ENCODE measurements around the gene KCNC1. TPM values are rescaled to one million over a fixed set of nuclear protein-coding genes. Genes with fewer than 3 reads are reported as not detected.

Gene KCNC1
- total RNA-seq, 4 donors from 2014 or later: not detected

- no peak for DNase-seq (ENCODE audit: low spot score in 2 of 2)
- H3K27ac ChIP-seq: no peak overlapping the region
- TF ChIP-seq POLR2A (IDR thresholded peaks at IDR 0.05) (no peak), EP300 (IDR thresholded peaks at IDR 0.05) (no peak), POLR2AphosphoS5 (IDR thresholded peaks at IDR 0.05) (no peak)
- TF ChIP-seq, protein P1, sequence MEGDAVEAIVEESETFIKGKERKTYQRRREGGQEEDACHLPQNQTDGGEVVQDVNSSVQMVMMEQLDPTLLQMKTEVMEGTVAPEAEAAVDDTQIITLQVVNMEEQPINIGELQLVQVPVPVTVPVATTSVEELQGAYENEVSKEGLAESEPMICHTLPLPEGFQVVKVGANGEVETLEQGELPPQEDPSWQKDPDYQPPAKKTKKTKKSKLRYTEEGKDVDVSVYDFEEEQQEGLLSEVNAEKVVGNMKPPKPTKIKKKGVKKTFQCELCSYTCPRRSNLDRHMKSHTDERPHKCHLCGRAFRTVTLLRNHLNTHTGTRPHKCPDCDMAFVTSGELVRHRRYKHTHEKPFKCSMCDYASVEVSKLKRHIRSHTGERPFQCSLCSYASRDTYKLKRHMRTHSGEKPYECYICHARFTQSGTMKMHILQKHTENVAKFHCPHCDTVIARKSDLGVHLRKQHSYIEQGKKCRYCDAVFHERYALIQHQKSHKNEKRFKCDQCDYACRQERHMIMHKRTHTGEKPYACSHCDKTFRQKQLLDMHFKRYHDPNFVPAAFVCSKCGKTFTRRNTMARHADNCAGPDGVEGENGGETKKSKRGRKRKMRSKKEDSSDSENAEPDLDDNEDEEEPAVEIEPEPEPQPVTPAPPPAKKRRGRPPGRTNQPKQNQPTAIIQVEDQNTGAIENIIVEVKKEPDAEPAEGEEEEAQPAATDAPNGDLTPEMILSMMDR (IDR thresholded peaks at IDR 0.05): no peak
- 79% methylated on average over 10 of the region's 10 CpGs for WGBS
- H3K4me3 ChIP-seq: no peak overlapping the region
- peaks cover 28% of the 10 kb centered on the region for H3K4me1 ChIP-seq
- H3K27me3 ChIP-seq: peaks cover 71% of the 10 kb centered on the region
- H3K9me3 ChIP-seq: no peaks in the 10 kb centered on the region
- no peaks in the 10 kb centered on the region for H3K36me3 ChIP-seq
Measured at GRCh38 chr11:17724020-17724908, 10.3 kb upstream of the KCNC1 start.

GRCh38 chr11:17725174-17725573 lies 9.4 kb upstream of the KCNC1 start:
- peaks cover 19% of the 10 kb centered on the region for H3K4me1 ChIP-seq
- no peak for DNase-seq (ENCODE audit: low spot score in 2 of 2)
- H3K36me3 ChIP-seq: no peaks in the 10 kb centered on the region
- H3K9me3 ChIP-seq: no peaks in the 10 kb centered on the region
- no peak overlapping the region for H3K4me3 ChIP-seq
- TF ChIP-seq, protein P1 (IDR thresholded peaks at IDR 0.05): no peak
- TF ChIP-seq POLR2AphosphoS5 (IDR thresholded peaks at IDR 0.05) (no peak), EP300 (IDR thresholded peaks at IDR 0.05) (no peak), POLR2A (IDR thresholded peaks at IDR 0.05) (no peak)
- 79% methylated on average over 2 of the region's 2 CpGs for WGBS
- peaks cover 62% of the 10 kb centered on the region for H3K27me3 ChIP-seq
- no peak overlapping the region for H3K27ac ChIP-seq

DNA sequence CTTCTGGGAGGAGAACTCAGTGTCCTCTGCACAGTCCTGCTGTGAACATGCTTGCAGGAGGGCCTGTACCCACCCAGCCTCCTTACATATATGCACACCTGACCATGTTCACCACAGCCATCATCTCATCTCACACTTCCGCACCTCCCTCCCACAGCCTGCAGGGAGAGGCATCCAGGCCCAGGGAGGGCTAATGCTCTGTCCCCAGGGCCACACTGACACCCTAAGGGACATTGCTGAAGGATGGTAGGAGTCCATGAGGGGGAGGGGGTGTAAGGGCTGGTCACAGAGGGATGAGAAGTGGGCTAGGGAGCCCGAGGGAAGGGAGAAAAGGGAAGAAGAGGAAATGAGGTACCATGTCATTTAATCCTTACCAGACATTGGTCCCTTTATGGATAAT lies 4.4 kb upstream of the KCNC1 start:
- Histone ChIP-seq H3K4me3 (no peak overlapping the region), H3K27ac (no peak overlapping the region), H3K9me3 (no peaks in the 10 kb centered on the region), H3K36me3 (no peaks in the 10 kb centered on the region), H3K4me1 (peaks cover 10% of the 10 kb centered on the region), H3K27me3 (peaks cover 45% of the 10 kb centered on the region)
- peak in 1 of 2 donors; percentile 43 for DNase-seq (ENCODE audit: low spot score in 2 of 2)
- TF ChIP-seq POLR2A (IDR thresholded peaks at IDR 0.05) (no peak), EP300 (IDR thresholded peaks at IDR 0.05) (no peak), POLR2AphosphoS5 (IDR thresholded peaks at IDR 0.05) (no peak)
- TF ChIP-seq, protein P1 (IDR thresholded peaks at IDR 0.05): no peak
- WGBS: 76% methylated on average over 2 of the region's 2 CpGs

DNA sequence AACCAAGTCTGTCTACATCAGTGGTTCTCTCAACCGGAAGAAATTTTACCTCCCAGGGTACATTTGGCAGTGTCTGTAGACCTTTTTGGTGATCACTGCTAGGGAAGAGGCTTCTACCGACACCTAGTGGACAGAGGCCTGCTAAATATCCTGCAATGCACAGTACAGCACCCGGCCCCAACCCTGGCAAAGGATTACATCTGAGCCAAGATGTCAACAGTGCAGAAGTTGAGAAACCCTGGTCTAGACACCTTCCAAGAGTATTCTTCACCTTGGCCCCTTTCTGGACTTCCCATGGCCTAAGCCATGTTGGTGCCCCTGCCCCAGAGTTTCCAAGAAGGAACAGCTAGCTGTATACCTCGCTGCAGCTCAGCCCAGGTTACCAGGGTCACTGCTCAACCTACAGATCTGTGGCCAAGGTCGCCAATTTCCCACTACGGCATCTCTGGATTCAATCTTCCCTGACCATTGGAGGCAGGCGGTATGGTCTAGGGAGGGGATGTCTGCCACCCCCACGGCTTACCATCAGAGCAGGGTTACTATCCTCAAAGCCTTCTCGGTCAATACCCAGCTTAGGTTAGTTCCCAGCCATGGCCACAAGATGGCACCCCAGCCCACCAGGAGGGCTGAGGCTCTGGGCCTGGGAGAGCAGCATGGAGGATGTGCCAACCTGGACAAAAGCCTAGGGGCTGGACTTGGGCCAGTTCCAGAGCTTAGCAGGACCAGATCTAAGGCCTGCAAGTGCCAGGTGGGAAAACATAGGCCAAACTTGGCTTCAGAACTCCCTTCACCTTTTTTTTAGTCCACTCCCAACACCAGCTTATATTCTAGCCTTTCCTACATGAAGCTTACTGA lies 3.7 kb upstream of the KCNC1 start:
- no peaks in the 10 kb centered on the region for H3K36me3 ChIP-seq
- no peak overlapping the region for H3K4me3 ChIP-seq
- 18% methylated on average over 8 of the region's 9 CpGs for WGBS
- H3K9me3 ChIP-seq: no peaks in the 10 kb centered on the region
- peaks cover 17% of the 10 kb centered on the region for H3K4me1 ChIP-seq
- peak in 1 of 2 donors; percentile 79 for DNase-seq (ENCODE audit: low spot score in 2 of 2)
- peaks cover 47% of the 10 kb centered on the region for H3K27me3 ChIP-seq
- no peak for TF ChIP-seq POLR2A (IDR thresholded peaks at IDR 0.05)
- TF ChIP-seq EP300 (IDR thresholded peaks at IDR 0.05): no peak
- no peak for TF ChIP-seq POLR2AphosphoS5 (IDR thresholded peaks at IDR 0.05)
- TF ChIP-seq, protein P1 (IDR thresholded peaks at IDR 0.05): peak; percentile 80 to 85
- no peak overlapping the region for H3K27ac ChIP-seq

DNA sequence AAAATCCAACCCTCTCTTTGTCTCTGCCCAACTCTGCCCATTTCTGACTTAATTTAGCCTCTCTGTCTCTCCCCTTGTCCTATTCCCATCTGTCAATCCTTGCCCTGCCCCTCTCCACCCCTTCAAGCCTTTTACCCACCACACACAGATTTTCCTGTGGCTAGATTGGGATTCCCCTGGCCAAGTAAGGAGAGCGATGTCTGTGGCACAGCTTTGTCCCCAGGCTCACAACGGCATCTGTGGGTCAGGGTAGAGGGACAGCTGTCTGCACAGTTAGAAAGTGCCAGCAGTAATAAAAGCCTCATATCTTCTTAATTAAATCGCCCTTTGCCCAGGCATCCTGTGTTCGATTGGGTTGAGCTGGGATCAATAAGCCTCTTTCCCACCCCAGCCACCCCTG lies 1.3 kb upstream of the KCNC1 start:
- peaks cover 68% of the 10 kb centered on the region for H3K27me3 ChIP-seq
- no peaks in the 10 kb centered on the region for H3K9me3 ChIP-seq
- H3K36me3 ChIP-seq: no peaks in the 10 kb centered on the region
- peaks cover 18% of the 10 kb centered on the region for H3K4me1 ChIP-seq
- TF ChIP-seq POLR2AphosphoS5 (IDR thresholded peaks at IDR 0.05): no peak
- TF ChIP-seq POLR2A (IDR thresholded peaks at IDR 0.05): no peak
- TF ChIP-seq, protein P1 (IDR thresholded peaks at IDR 0.05): no peak
- TF ChIP-seq EP300 (IDR thresholded peaks at IDR 0.05): no peak
- DNase-seq (ENCODE audit: low spot score in 2 of 2): no peak
- 82% methylated on average over 4 of the region's 4 CpGs for WGBS
- H3K4me3 ChIP-seq: no peak overlapping the region
- H3K27ac ChIP-seq: no peak overlapping the region
